Neural cell (in vitro differentiated cells): ENCODE measurements around the gene POMT2. TPM values are rescaled to one million over a fixed set of nuclear protein-coding genes. Genes with fewer than 3 reads are reported as not detected.

ENCODE experiments used
- H2AFZ ChIP-seq: fragments of 200-600, 300-800 bp; sonication (generic), shearing (Covaris generic); 2 replicates; pipeline ENCODE4 v1.6.0; 2014; ENCODE audit warnings: low read depth, mild to moderate bottlenecking, antibody characterized with exemption, low read length, moderate library complexity
- H3F3A ChIP-seq: fragments of 200-600 bp; shearing (Covaris generic); 2 replicates; pipeline ENCODE4 v1.6.1; 2016; ENCODE audit warnings: mild to moderate bottlenecking, moderate library complexity, mixed read lengths, antibody characterized with exemption, low read length; ENCODE audit not compliant: insufficient read depth, poor library complexity, severe bottlenecking
- H3K27ac ChIP-seq: fragments of 200-600, 300-800 bp; sonication (generic), shearing (Covaris generic); 2 replicates; pipeline ENCODE4 v1.5.1; 2014; ENCODE audit warnings: mild to moderate bottlenecking, low read length, moderate library complexity
- H3K27me3 ChIP-seq: fragments of 300-800, 200-600 bp; sonication (generic), shearing (Covaris generic); 2 replicates; pipeline ENCODE4 v1.6.0; 2014; ENCODE audit warnings: mild to moderate bottlenecking, low read depth, low read length, moderate library complexity; ENCODE audit not compliant: insufficient read depth
- H3K36me3 ChIP-seq: fragments of 300-800, 200-600 bp; sonication (generic), shearing (Covaris generic); 2 replicates; pipeline ENCODE4 v1.5.1; 2014; ENCODE audit warnings: mild to moderate bottlenecking, antibody characterized with exemption, low read length, moderate library complexity; ENCODE audit not compliant: insufficient read depth
- H3K4me2 ChIP-seq: fragments of 300-800, 200-600 bp; sonication (generic), shearing (Covaris generic); 2 replicates; pipeline ENCODE4 v1.6.0; 2014; ENCODE audit warnings: mild to moderate bottlenecking, low read length
- H3K4me3 ChIP-seq: fragments of 300-800, 200-600 bp; sonication (generic), shearing (Covaris generic); 2 replicates; pipeline ENCODE4 v1.5.1; 2014; ENCODE audit warnings: mild to moderate bottlenecking, low read length, moderate library complexity
- H3K79me2 ChIP-seq: fragments of 200-600 bp; shearing (Covaris generic); replicated peaks from 2 replicates; pipeline ENCODE4 v1.6.0; 2014; ENCODE audit warnings: mild to moderate bottlenecking, low read length, moderate library complexity; ENCODE audit not compliant: insufficient read depth
- H3K9ac ChIP-seq: fragments of 300-800, 200-600 bp; sonication (generic), shearing (Covaris generic); 2 replicates; pipeline ENCODE4 v1.6.1; 2016; ENCODE audit warnings: mild to moderate bottlenecking, low read length, mixed read lengths
- H3K9me2 ChIP-seq: fragments of 200-600 bp; shearing (Covaris generic); 2 replicates; pipeline ENCODE4 v1.6.1; 2016; ENCODE audit warnings: mild to moderate bottlenecking, low read length, mixed read lengths; ENCODE audit not compliant: insufficient read depth
- H3K9me3 ChIP-seq: fragments of 200-600, 300-800 bp; sonication (generic), shearing (Covaris generic); 2 replicates; pipeline ENCODE4 v1.6.1; 2016; ENCODE audit warnings: mild to moderate bottlenecking, mixed run types, low read length, moderate library complexity, mixed read lengths
- H4K20me1 ChIP-seq: fragments of 200-600 bp; shearing (Covaris generic); 2 replicates; pipeline ENCODE4 v1.6.1; 2016; ENCODE audit warnings: mild to moderate bottlenecking, mixed run types; ENCODE audit not compliant: insufficient read depth
- EP300 ChIP-seq: fragments of 450-650 bp; conservative IDR thresholded peaks from 2 replicates; pipeline ENCODE4 v1.6.1; 2014; ENCODE audit warnings: antibody characterized with exemption, mild to moderate bottlenecking, moderate library complexity; ENCODE audit not compliant: poor library complexity, severe bottlenecking
- EZH2 ChIP-seq: fragments of 200-600, 300-800 bp; shearing (Covaris generic), sonication (generic); IDR thresholded peaks from 2 replicates; pipeline ENCODE4 v1.6.1; 2014; ENCODE audit warnings: antibody characterized with exemption, low read length, borderline replicate concordance, mild to moderate bottlenecking; ENCODE audit not compliant: insufficient read depth, poor library complexity, severe bottlenecking
- MXI1 ChIP-seq: fragments of 450-650 bp; conservative IDR thresholded peaks from 2 replicates; pipeline ENCODE4 v1.6.1; 2014; ENCODE audit warnings: antibody characterized with exemption, mild to moderate bottlenecking; ENCODE audit not compliant: poor library complexity, severe bottlenecking
- POLR2AphosphoS5 ChIP-seq: IDR thresholded peaks from 2 replicates; pipeline ENCODE4 v1.6.1; 2012
- RAD21 ChIP-seq: fragments of 450-650 bp; conservative IDR thresholded peaks from 2 replicates; pipeline ENCODE4 v1.6.1; 2014; ENCODE audit warnings: antibody characterized with exemption, mild to moderate bottlenecking, moderate library complexity
- SMC3 ChIP-seq: fragments of 450-650 bp; conservative IDR thresholded peaks from 2 replicates; pipeline ENCODE4 v1.6.1; 2014; ENCODE audit warnings: antibody characterized with exemption, mild to moderate bottlenecking, moderate library complexity; ENCODE audit not compliant: poor library complexity
- TAF1 ChIP-seq: IDR thresholded peaks from 2 replicates; pipeline ENCODE4 v1.6.1; 2012; ENCODE audit warnings: low read depth
- polyA plus RNA-seq: library from polyadenylated mRNA; depleted of rRNA; stranded (reverse); fragments of >200 nt; gene quantifications from 2 replicates; pipeline ENCODE4 v1.2.3, GENCODE V29; 2014
- TF ChIP-seq, protein P1 (sequence below): IDR thresholded peaks from 2 replicates; pipeline ENCODE4 v1.6.1; 2012; ENCODE audit warnings: borderline replicate concordance
- TF ChIP-seq, protein P2 (sequence below): fragments of 450-650 bp; IDR thresholded peaks from 2 replicates; pipeline ENCODE4 v1.5.1; 2014; ENCODE audit warnings: antibody characterized with exemption, mild to moderate bottlenecking, moderate library complexity; ENCODE audit not compliant: poor library complexity, severe bottlenecking

The POMT2 gene
- polyA plus RNA-seq, 1 donor from 2014 or later = 9.6 TPM

GRCh38 chr14:77265187-77265515 is 55.5 kb downstream of the POMT2 start:
- Histone ChIP-seq H3K4me3 (no peak overlapping the region), H3K36me3 (no peaks in the 10 kb centered on the region), H3K27ac (no peak overlapping the region), H3K79me2 (no peaks in the 10 kb centered on the region), H3K27me3 (peaks cover 26% of the 10 kb centered on the region), H2AFZ (no peak overlapping the region), H4K20me1 (no peaks in the 10 kb centered on the region), H3F3A (no peaks in the 10 kb centered on the region), H3K4me2 (no peak overlapping the region), H3K9me3 (no peaks in the 10 kb centered on the region), H3K9me2 (no peaks in the 10 kb centered on the region), H3K9ac (no peak overlapping the region)
- TF ChIP-seq, protein P1, sequence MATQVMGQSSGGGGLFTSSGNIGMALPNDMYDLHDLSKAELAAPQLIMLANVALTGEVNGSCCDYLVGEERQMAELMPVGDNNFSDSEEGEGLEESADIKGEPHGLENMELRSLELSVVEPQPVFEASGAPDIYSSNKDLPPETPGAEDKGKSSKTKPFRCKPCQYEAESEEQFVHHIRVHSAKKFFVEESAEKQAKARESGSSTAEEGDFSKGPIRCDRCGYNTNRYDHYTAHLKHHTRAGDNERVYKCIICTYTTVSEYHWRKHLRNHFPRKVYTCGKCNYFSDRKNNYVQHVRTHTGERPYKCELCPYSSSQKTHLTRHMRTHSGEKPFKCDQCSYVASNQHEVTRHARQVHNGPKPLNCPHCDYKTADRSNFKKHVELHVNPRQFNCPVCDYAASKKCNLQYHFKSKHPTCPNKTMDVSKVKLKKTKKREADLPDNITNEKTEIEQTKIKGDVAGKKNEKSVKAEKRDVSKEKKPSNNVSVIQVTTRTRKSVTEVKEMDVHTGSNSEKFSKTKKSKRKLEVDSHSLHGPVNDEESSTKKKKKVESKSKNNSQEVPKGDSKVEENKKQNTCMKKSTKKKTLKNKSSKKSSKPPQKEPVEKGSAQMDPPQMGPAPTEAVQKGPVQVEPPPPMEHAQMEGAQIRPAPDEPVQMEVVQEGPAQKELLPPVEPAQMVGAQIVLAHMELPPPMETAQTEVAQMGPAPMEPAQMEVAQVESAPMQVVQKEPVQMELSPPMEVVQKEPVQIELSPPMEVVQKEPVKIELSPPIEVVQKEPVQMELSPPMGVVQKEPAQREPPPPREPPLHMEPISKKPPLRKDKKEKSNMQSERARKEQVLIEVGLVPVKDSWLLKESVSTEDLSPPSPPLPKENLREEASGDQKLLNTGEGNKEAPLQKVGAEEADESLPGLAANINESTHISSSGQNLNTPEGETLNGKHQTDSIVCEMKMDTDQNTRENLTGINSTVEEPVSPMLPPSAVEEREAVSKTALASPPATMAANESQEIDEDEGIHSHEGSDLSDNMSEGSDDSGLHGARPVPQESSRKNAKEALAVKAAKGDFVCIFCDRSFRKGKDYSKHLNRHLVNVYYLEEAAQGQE = no peak
- TF ChIP-seq, protein P2, sequence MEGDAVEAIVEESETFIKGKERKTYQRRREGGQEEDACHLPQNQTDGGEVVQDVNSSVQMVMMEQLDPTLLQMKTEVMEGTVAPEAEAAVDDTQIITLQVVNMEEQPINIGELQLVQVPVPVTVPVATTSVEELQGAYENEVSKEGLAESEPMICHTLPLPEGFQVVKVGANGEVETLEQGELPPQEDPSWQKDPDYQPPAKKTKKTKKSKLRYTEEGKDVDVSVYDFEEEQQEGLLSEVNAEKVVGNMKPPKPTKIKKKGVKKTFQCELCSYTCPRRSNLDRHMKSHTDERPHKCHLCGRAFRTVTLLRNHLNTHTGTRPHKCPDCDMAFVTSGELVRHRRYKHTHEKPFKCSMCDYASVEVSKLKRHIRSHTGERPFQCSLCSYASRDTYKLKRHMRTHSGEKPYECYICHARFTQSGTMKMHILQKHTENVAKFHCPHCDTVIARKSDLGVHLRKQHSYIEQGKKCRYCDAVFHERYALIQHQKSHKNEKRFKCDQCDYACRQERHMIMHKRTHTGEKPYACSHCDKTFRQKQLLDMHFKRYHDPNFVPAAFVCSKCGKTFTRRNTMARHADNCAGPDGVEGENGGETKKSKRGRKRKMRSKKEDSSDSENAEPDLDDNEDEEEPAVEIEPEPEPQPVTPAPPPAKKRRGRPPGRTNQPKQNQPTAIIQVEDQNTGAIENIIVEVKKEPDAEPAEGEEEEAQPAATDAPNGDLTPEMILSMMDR = no peak
- TF ChIP-seq POLR2AphosphoS5 = no peak
- TF ChIP-seq MXI1 = no peak
- no peak for TF ChIP-seq EP300
- TF ChIP-seq TAF1 = no peak
- TF ChIP-seq EZH2 = no peak
- no peak for TF ChIP-seq SMC3
- no peak for TF ChIP-seq RAD21

- Histone ChIP-seq H4K20me1 (no peaks in the 10 kb centered on the region), H3F3A (no peaks in the 10 kb centered on the region), H3K27ac (no peak overlapping the region), H3K79me2 (no peaks in the 10 kb centered on the region), H2AFZ (no peak overlapping the region), H3K9ac (no peak overlapping the region), H3K36me3 (no peaks in the 10 kb centered on the region), H3K27me3 (peaks cover 21% of the 10 kb centered on the region), H3K9me3 (no peaks in the 10 kb centered on the region), H3K4me3 (no peak overlapping the region), H3K4me2 (no peak overlapping the region), H3K9me2 (no peaks in the 10 kb centered on the region)
- no peak for TF ChIP-seq TAF1
Observed at GRCh38 chr14:77264466-77265186, 56.1 kb downstream of the POMT2 start.
